Loucy (cell line): ENCODE results near the gene TTYH2.

Experiments
- H2AFZ ChIP-seq: fragments of 200-600 bp; sonication (generic); 2 replicates; pipeline ENCODE4 v1.6.0; 2016; ENCODE audit warnings: antibody characterized with exemption, mild to moderate bottlenecking, low read length, moderate library complexity
- H3F3A ChIP-seq: fragments of 200-600 bp; 2 replicates; pipeline ENCODE4 v1.6.0; 2016; ENCODE audit warnings: antibody characterized with exemption, low read depth, mild to moderate bottlenecking
- H3K27me3 ChIP-seq: fragments of 200-600 bp; sonication (generic); 2 replicates; pipeline ENCODE4 v1.6.1; 2014; ENCODE audit warnings: low read length, mild to moderate bottlenecking; ENCODE audit not compliant: insufficient read depth, poor library complexity, severe bottlenecking
- H3K36me3 ChIP-seq: fragments of 200-600 bp; sonication (generic); 2 replicates; pipeline ENCODE4 v1.6.1; 2016; ENCODE audit warnings: low read length; ENCODE audit not compliant: insufficient read depth
- H3K4me1 ChIP-seq: fragments of 200-600 bp; sonication (generic); 2 replicates; pipeline ENCODE4 v1.5.1; 2014; ENCODE audit warnings: low read length, mild to moderate bottlenecking; ENCODE audit not compliant: insufficient read depth, poor library complexity, severe bottlenecking
- H3K4me2 ChIP-seq: fragments of 200-600 bp; sonication (generic); 2 replicates; pipeline ENCODE4 v1.6.0; 2014; ENCODE audit warnings: antibody characterized with exemption, low read length, low read depth, mild to moderate bottlenecking; ENCODE audit not compliant: poor library complexity, severe bottlenecking
- H3K4me3 ChIP-seq: fragments of 200-600 bp; sonication (generic); 2 replicates; pipeline ENCODE4 v1.5.1; 2014; ENCODE audit warnings: low read length, mild to moderate bottlenecking, mixed read lengths; ENCODE audit not compliant: poor library complexity, severe bottlenecking
- H3K79me2 ChIP-seq: fragments of 200-600 bp; sonication (generic); 2 replicates; pipeline ENCODE4 v1.6.1; 2014; ENCODE audit warnings: low read length; ENCODE audit not compliant: insufficient read depth
- H3K9ac ChIP-seq: fragments of 200-600 bp; sonication (generic); 2 replicates; pipeline ENCODE4 v1.6.0; 2014; ENCODE audit warnings: mild to moderate bottlenecking, low read depth, low read length, moderate library complexity; ENCODE audit not compliant: poor library complexity, severe bottlenecking
- H3K9me2 ChIP-seq: fragments of 200-600 bp; sonication (generic); replicated peaks from 2 replicates; pipeline ENCODE4 v1.6.1; 2016; ENCODE audit warnings: low read depth, low read length, mixed read lengths
- H3K9me3 ChIP-seq: fragments of 200-600 bp; sonication (generic); 2 replicates; pipeline ENCODE4 v1.6.1; 2014; ENCODE audit warnings: mild to moderate bottlenecking, antibody characterized with exemption, low read length, low read depth; ENCODE audit not compliant: insufficient read depth
- H4K20me1 ChIP-seq: fragments of 200-600 bp; sonication (generic); 2 replicates; pipeline ENCODE4 v1.6.0; 2014; ENCODE audit warnings: antibody characterized with exemption, low read length, mild to moderate bottlenecking; ENCODE audit not compliant: insufficient read depth, poor library complexity, severe bottlenecking
- EZH2phosphoT487 ChIP-seq: fragments of 200-600 bp; IDR thresholded peaks from 2 replicates; pipeline ENCODE4 v1.6.1; 2018; ENCODE audit warnings: antibody characterized with exemption, mild to moderate bottlenecking, moderate library complexity, borderline replicate concordance
- TF ChIP-seq, protein P1 (sequence below): fragments of 200-600 bp; sonication (generic); conservative IDR thresholded peaks from 2 replicates; pipeline ENCODE4 v1.5.1; 2014; ENCODE audit warnings: mild to moderate bottlenecking, antibody characterized with exemption, low read length

TTYH2 gene

DNA sequence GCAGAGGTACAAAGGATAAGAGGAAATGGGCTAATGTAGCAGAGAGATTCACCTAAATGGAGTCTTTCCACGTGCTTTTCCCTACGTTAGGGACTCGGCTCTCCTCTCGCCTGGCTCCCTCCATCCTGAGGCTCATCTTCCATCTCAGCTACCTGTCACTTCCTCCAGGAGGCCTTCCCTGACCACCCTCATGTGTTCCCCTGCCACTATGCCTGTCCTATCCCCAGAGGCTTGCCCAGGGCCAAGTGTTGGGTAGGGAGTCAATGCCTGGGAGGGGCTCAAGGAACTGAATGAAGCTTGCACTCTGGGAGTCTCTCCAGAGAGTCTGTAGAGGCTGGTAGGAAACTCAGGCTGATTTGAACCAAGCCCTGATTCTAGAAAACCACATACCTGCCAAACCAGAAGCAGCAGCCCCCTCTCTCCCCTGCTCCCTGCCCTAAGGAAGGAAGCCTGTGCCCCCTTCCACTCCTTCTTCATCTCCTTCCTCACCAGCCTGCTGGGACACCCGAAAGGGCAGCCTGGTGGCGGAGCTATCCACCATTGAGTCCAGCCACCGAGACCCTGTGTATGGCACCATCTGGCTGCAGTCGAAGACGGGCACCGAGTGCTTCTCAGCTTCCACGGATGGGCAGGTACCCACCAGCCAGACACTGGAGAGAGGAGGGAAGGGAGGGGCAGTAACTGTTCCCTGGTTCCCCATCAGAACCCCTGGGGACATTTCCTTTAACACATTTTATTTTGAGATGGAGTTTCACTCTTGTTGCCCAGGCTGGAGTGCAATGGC, 86.0 kb downstream of the TTYH2 start:
- Histone ChIP-seq H3K9me2 (no peaks in the 10 kb centered on the region), H3K9me3 (no peaks in the 10 kb centered on the region), H4K20me1 (no peaks in the 10 kb centered on the region), H3K79me2 (no peaks in the 10 kb centered on the region), H3F3A (no peaks in the 10 kb centered on the region), H3K4me2 (no peak overlapping the region), H3K27me3 (no peaks in the 10 kb centered on the region), H2AFZ (no peak overlapping the region), H3K36me3 (no peaks in the 10 kb centered on the region), H3K4me1 (peaks cover 3% of the 10 kb centered on the region), H3K9ac (no peak overlapping the region), H3K4me3 (no peak overlapping the region)
- TF ChIP-seq EZH2phosphoT487, result no peak
- TF ChIP-seq, protein P1, sequence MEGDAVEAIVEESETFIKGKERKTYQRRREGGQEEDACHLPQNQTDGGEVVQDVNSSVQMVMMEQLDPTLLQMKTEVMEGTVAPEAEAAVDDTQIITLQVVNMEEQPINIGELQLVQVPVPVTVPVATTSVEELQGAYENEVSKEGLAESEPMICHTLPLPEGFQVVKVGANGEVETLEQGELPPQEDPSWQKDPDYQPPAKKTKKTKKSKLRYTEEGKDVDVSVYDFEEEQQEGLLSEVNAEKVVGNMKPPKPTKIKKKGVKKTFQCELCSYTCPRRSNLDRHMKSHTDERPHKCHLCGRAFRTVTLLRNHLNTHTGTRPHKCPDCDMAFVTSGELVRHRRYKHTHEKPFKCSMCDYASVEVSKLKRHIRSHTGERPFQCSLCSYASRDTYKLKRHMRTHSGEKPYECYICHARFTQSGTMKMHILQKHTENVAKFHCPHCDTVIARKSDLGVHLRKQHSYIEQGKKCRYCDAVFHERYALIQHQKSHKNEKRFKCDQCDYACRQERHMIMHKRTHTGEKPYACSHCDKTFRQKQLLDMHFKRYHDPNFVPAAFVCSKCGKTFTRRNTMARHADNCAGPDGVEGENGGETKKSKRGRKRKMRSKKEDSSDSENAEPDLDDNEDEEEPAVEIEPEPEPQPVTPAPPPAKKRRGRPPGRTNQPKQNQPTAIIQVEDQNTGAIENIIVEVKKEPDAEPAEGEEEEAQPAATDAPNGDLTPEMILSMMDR, result no peak

DNA sequence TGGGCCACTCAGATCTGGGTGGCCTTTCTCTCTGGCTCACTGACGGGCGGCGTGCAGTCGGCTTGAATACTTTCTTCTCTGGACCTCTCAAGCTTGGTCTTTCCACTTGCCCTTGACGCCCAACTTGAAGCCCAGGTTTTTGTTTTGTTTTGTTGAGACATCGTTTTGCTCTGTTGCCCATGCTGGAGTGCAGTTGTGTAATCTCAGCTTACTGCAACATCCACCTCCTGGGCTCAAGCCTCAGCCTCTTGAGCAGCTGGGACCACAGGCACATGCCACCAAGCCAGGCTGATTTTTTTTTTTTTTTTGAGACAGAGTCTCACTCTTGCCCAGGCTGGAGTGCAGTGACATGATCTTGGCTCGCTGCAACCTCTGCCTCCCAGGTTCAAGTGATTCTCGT, 89.9 kb downstream of the TTYH2 start:
- H3K79me2 ChIP-seq, result no peaks in the 10 kb centered on the region
- H3F3A ChIP-seq, result no peaks in the 10 kb centered on the region
- no peaks in the 10 kb centered on the region for H3K9me3 ChIP-seq
- no peak overlapping the region for H3K4me2 ChIP-seq
- no peak for TF ChIP-seq EZH2phosphoT487
- TF ChIP-seq, protein P1, result no peak
- H3K4me1 ChIP-seq, result no peaks in the 10 kb centered on the region
- H3K36me3 ChIP-seq, result no peaks in the 10 kb centered on the region
- no peaks in the 10 kb centered on the region for H4K20me1 ChIP-seq
- H3K9me2 ChIP-seq, result no peaks in the 10 kb centered on the region
- no peak overlapping the region for H3K9ac ChIP-seq
- H3K27me3 ChIP-seq, result no peaks in the 10 kb centered on the region
- no peak overlapping the region for H2AFZ ChIP-seq
- no peak overlapping the region for H3K4me3 ChIP-seq

DNA sequence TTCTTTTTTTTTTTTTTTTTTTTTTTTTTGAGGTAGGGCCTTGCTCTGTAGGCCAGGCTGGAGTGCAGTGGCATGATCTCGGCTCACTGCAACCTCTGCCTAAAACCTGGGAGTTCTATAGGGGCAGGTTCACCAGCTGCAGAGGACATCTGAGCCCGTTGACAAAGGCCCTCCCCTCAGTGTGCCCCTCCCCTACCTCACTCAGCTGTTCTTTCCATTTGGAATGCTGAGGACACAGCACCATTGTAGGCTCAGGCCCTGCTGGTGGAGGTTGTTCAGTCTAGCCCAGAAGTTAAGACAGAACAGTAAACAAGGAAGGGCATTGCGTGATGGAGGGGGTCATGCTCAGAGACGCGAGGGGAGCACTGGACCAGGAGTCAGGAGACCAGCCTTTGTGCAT, 90.8 kb downstream of the TTYH2 start:
- Histone ChIP-seq H3K9me2 (no peaks in the 10 kb centered on the region), H3K36me3 (no peaks in the 10 kb centered on the region), H3K9me3 (no peaks in the 10 kb centered on the region), H4K20me1 (no peaks in the 10 kb centered on the region), H3K4me1 (no peaks in the 10 kb centered on the region), H2AFZ (no peak overlapping the region), H3K4me3 (no peak overlapping the region), H3K79me2 (no peaks in the 10 kb centered on the region), H3K9ac (no peak overlapping the region), H3K4me2 (no peak overlapping the region), H3K27me3 (no peaks in the 10 kb centered on the region), H3F3A (no peaks in the 10 kb centered on the region)
- no peak for TF ChIP-seq EZH2phosphoT487
- TF ChIP-seq, protein P1, result no peak
